Effector CD4-positive, alpha-beta T cell (primary cell): Measurements from ENCODE around the gene REEP5.
"Not testable (repeated sequence)": the region's sequence is repeated elsewhere in the genome, so short reads cannot be mapped to it uniquely, and the experiment has no call there.

Experiments used
- DNase-seq: peaks from one replicate; pipeline ENCODE4 v3.0.0-alpha.2; 2020
- total RNA-seq: gene quantifications from one replicate; lab custom pipeline; 2026; lab: John Stamatoyannopoulos, UW

REEP5 gene
- 38.1 reads per million, percentile 62 among the genes with 10 or more reads in this experiment for total RNA-seq

DNA sequence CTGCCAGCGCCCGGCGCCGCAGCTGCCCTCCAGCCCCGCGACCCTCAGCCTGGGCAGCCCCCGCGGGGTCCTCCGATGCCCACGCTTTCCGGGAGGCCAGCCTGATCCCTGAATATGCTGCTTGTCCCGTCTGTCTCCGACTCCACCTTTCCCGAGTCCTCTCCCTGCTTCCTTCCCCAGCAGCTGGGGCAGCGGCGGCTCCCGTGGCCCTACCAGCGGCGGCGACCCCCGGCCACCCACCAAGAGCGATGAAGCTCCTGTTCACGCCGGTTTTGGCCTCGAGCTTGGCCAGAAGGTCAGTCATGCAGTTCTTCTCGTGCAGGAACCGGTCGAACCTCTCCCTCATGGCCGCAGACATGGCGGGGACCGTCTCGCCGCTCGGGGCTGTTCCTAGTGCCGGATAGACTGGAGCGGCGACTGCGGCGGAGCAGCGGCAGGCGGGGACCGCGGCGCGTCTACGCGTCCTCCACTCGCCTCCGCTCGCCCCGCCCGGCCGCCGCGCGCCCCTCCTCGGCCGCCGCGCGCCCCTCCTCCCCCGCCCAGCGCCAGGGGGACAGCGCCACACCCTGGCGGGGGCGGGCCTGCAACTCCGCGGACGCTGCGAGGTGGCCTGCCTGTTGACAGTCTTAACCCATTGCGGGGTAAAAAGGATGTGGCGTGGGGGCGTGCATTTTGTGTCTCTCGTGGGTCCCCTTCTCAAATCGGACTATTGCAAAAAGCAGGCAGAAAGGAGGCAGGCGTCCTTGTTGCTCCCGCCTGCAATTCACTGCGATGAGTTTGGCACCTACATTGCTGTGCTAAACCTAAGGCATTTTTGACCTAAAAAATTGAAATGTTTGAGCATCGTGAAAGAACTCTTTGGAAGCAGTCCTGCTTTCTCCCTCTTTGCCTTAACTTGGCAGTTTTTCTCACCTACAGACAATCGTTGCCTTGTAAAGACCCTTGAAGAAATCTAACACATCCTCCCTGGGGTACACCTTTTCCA is at the start of gene REEP5:
TSS of gene REEP5 (minus strand) at position 395 of the 985 bp plus-strand sequence. CDS start at position 358, 37 bp downstream.
- DNase-seq: peak; percentile 70

DNA sequence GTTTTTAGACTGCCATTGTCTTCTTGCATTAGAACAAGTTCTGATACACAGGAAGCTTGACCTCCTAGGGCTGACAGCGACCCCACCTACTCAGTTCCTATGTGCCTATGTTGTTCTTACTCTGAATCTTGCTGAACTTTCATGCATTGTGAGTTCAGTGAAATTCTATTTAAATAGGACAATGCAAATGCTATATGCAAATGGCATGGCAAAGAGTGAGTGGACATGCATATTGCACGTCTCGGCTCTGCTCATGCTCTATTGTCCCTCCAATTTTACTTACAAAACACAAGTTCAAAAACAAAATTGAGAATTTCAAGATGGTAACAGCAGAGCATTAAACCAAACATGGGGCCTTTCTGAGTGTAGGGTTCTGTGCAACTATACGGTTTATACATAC is 49.2 kb upstream of the REEP5 start:
- DNase-seq: no peak

DNA sequence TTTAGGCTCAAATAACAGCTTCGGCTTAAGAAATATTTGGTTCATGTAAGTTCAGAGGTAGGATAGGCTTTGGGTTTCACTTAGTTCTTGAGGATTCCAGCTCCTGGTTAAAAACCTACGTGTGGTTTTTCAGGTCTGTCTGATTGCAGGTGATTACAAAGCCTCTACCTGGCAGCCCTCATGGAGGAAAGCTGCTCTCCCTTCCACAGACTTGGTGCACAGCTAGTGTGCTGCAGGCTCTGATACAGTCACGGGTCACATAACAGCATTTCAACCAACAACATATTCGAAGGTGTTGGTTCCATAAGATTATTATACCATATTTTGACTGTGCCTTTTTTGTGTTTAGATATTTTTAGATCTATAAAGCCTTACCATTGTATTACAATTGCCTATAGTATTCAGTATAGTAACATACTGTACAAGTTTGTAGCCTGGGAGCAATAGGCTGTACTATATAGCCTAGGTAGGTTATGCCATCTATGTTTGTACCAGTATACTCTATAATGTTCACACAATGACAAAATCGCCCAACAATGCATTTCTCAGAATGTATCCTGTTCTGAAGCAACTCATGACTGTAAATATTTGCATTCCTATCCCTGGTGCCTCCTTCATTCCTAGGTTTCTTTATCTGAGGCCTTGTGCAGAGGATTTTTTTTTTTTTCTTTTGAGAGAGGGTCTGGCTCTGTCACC is 46.5 kb upstream of the REEP5 start:
- no peak for DNase-seq

DNA sequence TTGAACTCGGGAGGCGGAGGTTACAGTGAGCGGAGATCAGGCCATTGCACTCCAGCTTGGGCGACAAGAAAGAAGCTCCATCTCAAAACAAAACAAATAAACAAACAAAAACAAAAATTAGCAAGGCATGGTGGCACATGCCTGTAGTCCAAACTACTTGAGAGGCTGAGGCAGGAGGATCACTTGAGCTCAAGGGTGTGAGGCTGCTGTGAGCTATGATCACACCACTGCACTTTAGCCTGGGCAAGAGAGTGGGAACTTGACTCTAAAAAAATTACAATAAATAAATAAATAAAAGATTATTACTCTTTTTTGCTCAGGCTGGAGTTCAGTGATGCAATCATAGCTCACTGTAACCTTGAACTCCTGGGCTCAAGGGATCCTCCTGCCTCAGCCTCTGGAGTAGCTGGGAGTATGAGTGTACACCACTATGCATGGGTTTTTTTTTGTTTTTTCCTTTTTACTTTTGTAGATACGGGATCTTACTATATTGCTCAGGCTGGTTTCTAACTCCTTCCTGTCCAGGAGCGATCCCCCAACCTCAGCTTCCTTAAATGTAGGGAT is 45.6 kb upstream of the REEP5 start:
- DNase-seq: no peak

DNA sequence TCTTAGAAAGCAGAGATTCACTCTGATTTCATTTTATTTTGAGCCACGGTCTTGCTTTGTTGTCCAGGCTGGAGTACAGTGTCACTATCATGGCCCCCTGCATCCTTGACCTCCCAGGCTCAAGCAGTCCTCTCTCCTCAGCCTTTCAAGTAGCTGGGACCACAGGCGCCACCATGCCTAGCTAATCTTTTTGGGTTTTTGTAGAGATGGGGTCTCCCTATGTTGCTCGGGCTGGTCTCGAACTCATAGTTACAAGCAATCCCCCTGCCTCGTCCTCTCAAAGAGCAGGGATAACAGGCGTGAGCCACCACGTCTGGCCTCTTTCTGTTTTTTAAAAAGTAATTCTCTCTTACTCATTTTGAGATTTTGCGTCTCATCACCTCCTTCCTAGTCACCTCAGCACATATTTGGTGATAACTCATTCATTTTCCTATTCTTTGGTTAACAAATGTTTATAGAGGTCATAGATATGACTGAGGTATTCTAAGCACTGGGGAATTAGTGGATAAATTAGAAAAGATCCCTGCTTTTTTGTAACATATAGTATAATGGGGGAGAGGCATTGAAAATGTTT is 43.8 kb upstream of the REEP5 start:
- DNase-seq: no peak

DNA sequence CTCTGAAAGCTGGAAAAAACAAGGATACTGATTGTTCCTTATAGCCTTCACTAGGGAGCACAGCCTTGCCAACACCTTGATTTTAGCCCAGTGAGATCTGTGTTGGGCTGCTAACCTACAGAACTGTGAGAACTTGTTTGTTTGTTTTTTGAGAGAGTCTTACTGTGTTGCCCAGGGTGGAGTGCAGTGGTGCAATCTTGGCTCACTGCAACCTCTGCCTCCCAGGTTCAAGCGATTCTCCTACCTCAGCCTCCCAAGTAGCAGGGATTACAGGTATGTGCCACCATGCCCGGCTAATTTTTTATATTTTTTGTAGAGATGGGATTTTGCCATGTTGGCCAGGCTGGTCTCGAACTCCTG is 41.3 kb upstream of the REEP5 start:
- DNase-seq: not testable (repeated sequence)

DNA sequence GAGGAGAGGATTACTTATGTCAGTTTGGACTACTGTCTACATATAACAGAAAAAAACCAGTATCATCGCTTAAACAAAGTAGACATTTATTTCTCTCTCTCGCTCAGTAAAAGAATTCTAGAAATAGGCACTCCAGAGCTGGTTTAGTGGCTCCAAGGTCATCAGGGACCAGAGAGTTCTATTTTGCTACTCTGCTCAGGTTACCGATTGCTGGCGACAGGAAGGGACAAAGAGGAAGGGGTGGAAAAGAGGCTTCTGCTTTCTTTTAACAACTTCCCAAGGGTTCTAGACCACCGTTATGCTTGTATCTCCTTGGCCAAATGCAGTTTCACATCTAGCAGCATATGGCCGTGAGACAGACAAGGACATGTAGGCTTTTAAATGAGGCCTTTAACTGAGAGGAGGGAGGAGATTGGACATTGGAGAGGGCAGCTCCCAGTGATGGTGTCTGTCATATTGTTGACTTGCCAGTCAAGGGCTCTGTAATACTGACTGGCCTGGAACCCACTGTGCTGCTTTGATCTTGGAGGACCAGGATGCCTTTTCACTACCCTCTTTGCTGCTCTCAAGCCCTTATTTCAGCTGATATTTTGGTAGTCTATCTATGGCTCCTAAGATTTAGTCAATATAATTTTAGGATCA is 39.0 kb upstream of the REEP5 start:
- no peak for DNase-seq

DNA sequence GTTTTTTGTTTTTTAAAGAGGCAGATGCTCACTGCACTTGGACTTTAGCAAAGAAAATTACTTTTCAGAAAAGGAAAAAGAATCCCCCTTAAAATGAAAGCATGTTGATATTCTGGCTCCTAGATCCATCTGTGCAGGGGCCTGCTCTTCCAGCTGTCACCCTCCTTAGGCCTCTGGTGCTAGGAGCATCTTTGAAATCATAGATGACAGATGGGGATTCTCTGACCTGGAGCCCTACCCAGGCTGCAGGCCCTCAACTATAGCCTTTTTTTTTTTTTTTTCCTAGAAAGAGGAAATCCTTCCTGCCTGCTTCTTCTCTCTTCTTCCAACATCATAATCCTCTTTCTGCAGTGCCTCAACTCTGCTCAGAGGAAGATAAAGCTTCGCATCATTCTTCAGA is 38.3 kb upstream of the REEP5 start:
- no peak for DNase-seq

DNA sequence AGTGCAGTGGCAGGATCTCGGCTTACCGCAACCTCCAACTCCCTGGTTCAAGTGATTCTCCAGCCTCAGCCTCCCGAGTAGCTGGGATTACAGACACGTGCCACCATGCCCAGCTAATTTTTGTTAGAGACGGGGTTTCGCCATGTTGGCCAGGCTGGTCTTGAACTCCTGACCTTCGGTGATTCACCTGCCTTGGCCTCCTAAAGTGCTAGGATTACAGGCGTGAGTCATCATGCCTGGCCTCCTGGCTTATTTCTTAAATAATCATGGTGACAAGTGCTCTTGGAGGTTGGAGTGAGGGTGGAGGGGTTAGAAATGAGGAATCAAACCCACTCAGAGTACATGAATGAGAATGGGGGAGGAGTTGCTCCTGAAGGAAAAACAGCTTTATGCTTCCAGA is 37.8 kb upstream of the REEP5 start:
- not testable (repeated sequence) for DNase-seq

DNA sequence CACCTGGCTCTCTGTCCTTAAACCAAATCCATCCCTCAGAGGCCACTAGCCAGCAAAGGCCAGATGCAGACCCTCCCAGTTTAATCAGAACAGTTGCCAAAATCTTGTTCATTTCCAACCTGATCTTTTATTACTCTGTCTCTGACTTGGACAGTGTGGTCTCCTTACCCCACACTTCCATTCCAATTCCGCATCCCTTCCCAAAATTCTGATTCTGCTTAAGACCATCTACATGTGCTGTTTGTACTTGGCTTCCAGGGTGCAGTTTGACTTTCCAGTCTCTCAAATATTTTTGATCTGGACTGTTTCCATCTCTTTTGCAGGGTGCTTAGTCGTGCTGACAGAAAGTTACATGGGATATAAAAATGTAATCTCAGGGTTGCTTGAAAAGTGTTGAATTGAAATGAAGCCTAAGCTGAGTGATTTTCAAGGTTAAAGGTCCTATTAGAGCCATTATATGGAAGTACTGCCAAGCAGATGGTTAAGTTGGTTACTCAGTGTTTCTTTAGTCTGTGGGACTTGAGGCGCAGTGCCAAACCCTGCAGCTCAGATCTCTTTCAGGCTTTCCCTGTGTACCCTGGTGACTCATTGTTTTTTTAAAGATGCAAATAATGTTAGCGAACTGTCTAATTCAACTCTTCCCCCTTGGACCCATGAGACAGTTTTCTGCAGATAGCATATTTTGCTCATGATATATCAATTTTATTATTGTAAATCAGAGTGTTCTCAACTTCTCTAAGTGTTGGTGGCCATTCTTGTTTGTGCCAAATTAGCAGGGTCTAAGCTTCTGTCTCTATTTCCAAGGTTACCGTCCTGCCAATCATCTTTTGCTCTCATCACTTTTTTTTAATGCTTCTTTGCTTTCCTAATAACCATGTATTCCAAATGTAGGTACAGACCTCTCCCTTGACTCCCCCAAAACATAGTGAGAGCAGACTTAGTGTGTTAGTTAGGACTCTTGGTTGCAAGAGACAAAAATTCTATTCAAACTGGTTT is 36.4 kb upstream of the REEP5 start:
- DNase-seq: no peak

DNA sequence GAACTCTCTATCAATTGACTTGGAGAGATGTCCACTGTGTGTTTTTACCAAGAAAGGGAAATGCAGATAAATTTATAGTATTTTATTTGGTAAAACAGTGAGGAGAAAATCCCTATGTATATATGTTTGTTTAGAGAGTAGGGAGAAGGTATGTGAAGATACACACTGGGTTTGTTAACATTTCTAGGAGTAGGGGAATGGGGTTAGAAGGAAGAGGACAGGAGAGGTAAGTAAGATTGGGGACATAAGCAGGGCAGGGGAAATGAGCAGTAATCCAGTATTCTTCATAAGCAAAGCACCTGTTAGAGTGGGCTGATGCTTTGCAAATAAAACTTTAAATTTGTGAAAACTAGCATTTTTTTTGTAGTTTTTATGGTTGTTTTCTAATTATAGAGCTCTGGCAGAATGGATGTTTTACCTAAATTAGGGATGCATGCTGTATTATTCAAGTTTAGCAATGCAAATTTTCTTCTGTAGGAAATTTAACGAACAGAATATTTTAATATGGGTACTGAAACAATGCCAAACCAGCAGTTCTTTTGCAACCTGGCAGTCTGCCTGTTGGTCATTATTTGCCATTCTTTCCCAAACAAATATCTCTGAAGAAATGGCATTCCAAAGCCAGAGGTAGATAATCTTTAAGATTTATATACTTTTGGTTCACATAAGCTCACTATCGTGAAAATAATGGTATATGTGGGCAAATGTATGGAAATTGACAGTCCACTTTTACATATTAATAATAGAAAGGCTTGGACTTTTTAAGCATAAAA is 35.2 kb upstream of the REEP5 start:
- DNase-seq: no peak

DNA sequence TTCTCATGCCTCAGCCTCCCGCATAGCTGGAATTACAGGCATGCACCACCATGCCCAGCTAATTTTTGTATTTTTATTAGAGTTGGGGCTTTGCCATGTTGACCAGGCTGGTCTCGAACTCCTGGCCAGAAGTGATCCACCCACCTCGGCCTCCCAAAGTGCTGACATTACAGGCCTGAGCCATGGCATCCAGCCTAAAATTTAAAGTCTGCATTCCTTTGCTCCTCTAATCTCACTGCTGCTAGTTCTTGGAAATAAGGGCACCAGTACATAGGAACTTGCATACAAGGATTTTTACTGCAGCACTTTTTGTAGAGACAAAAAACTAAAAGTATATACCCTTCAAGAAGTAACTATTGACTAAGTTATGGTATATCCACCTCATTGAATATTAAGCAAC is 34.6 kb upstream of the REEP5 start:
- DNase-seq: no peak

DNA sequence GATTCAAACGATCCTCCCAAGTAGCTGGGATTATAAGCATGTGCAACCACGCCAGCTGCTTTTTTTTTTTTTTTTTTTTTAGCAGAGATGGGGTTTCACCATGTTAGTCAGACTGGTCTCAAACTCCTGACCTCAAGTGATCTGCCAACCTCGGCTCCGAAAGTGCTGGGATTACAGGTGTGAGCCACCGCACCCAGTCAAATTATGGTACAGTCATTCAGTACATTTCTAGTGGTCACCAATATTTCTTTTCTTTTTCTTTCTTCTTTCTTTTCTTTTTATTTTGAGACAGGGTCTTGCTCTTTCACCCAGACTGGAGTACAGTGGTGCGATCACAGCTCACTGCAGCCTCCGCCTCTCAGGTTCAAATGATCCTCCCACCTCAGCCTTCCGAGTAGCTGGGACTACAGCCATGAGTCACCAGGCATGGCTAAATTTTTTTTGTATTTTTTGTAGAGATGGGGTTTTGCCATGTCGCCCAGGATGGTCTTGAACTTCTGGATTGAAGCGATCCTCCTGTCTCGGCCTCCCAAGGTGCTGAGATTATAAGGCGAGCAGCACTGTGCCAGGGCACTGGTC is 29.2 kb upstream of the REEP5 start:
- no peak for DNase-seq

DNA sequence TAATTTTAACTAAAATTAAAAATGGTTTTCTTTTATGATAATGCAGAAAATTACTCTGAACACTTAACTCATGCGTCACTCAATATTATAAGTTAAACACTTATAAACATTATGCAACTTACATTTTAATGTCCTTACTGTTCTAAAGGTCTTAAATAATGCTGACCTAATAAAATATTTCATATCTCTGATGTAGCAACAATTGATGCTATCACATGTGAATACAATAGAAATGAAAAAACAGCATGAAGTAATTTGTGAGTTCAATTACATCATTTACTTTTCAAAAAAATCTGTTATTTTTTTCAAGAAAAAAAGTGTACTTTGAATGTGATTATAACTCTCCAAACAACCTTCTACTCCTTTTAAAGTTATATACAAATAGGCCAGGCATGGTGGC is 26.4 kb upstream of the REEP5 start:
- DNase-seq: no peak

DNA sequence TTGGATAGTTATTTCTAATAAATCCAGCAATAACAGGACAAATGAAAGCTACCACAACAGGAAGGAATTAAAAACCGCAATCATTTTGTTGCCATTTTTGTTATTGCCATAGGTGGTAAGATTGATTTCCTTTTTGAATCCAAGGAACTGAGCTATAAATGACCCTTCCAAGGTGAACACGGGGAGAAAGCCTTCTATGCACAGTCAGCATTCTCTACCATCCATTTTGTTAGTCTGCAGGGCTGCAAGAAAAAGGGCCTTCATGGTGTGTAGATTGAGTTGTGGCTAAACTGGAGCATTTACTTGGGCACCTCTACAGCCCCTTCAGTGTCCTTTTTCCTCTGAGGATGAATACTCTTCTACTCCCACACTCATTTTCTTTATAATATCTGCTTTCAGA is 18.6 kb upstream of the REEP5 start:
- no peak for DNase-seq

DNA sequence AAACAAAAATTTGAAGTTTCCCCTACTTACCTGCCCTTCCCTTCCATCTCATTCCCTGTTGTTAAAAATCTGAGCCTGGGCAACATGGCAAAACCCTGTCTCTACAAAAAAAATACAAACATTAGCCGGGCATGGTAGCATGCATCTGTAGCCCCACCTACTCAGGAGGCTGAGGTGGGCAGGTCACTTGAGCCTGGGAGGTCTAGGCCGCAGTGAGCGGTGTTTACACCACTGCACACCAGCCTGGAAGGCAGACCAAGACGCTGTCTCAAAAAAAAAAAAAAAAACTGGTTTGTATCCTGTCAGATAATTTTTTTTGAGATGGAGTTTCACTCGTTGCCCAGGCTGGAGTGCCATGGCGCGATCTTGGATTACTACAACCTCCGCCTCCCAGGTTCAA is 16.3 kb upstream of the REEP5 start:
- no peak for DNase-seq

DNA sequence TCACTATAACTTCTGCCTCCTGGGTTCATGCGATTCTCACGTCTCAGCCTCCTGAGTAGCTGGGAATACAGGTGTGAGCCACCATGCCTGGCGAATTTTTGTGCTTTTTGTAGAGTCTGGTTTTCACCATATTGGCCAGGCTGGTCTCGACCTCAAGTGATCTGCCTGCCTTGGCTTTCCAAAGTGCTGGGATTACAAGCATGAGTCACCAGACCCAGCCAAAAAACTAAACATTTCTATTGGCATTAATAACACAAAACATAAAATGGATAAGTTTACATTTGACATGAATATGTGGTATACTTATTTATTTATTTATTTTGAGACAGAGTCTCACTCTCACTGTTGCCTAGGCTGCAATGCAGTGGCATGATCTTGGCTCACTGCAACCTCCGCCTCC is 13.6 kb upstream of the REEP5 start:
- DNase-seq: no peak

DNA sequence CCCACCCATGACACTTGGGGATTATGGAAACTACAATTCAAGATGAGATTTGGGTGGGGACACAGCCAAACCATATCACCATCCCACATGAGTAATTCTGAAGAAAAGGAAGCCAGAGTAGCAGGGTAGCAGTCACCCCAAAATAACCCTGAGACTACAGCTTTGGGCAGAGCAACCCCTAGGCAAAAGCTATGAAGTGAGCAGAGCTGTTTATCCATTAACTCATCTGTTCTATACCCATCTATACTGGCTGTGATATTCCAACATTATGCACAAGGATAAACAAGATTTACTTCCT is 12.3 kb upstream of the REEP5 start:
- no peak for DNase-seq

DNA sequence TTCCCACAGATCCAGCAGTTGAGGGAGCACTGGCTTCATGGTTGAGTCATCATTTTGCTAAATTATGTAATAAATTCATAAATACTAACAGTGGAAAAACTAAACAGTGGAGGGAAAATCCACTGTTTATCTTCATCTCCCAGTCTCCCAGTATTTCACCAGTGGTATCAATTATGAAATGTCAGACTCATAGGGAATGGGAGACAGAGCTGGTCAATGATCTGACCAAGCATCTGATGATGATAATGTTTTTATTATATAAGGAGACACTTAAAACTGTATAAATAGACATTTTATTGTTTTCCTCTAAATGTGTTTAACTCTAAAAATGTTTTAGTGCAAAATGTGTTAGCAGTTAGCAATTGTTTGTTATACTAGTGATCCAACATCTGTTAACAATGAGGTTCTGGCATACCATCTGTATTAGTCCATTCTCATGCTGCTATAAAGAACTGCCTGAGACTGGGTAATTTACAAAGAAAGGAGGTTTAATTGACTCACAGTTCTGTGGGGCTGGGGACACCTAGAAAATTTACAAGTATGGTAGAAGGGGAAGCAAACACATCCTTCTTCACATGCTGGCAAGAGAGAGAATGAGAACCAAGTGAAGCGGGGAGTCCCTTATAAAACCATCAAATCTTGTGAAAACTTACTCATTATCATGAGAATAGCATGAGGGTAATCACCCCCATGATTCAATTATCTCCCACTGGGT is 11.8 kb upstream of the REEP5 start:
- no peak for DNase-seq

DNA sequence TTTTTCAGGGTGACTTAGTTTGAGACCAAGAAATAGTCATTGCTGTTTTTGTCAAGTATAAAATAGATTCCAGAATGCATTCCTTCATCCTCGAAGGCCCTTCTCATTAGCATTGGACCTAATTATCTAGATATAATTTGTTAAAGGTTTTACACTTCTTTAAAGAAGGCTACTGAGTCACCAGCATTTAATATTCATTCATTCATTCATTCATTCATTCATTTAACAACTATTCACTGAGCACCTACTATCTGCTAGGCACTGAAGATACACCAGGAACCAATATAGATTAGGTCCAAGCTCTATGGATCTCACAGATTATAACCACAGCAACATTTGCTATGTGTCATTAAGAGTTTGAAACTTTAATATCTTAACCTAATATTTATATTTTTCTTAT is 11.1 kb upstream of the REEP5 start:
- DNase-seq: no peak
